NCI-H526 treated with DMSO at 0.1 percent for 48 hours (cell line): Measurements from ENCODE around the gene KCNB1.

ENCODE experiments used
- DNase-seq: peaks from one replicate; lab custom pipeline; 2025; lab: John Stamatoyannopoulos, UW

KCNB1 gene

DNA sequence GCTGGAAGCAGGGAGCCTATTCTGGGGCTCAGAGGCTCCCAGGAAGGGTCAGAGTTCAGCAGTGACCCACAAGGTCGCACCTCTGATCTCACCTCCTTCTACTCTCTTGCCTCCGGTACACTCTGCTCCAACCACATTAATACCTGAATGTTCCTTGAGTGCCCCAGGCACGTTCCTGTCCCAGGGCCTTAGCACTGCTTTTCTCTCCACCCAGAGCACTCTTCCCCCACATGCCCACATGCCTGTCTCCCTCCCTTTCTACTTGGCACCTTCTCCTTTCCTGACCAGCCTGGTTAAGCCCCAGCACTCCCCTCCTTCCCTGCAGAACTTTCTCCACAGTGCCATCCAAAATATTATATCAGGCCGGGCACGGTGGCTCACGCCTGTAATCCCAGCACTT lies 13.4 kb downstream of the KCNB1 start:
- DNase-seq, result no peak

DNA sequence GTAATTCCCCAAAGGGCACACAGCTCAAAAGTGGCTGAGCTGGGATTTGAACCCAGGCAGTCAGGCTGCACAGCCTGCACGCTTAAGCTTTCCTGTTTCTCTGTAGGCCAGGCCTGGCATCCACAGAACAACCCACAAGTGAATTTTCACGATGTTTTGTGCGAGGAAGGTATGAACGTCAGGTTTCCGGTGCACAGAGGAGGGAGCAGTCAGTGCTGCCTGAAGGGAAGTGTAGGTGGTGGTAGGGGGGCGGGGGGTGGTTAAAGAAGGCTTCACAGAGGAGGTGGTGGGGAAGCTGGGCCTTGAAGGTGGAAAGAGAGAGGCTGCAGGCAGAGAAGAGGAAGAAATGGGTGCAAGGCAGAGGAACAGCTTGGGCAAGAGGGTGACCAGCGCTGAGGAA lies 14.1 kb downstream of the KCNB1 start:
- DNase-seq, result no peak

DNA sequence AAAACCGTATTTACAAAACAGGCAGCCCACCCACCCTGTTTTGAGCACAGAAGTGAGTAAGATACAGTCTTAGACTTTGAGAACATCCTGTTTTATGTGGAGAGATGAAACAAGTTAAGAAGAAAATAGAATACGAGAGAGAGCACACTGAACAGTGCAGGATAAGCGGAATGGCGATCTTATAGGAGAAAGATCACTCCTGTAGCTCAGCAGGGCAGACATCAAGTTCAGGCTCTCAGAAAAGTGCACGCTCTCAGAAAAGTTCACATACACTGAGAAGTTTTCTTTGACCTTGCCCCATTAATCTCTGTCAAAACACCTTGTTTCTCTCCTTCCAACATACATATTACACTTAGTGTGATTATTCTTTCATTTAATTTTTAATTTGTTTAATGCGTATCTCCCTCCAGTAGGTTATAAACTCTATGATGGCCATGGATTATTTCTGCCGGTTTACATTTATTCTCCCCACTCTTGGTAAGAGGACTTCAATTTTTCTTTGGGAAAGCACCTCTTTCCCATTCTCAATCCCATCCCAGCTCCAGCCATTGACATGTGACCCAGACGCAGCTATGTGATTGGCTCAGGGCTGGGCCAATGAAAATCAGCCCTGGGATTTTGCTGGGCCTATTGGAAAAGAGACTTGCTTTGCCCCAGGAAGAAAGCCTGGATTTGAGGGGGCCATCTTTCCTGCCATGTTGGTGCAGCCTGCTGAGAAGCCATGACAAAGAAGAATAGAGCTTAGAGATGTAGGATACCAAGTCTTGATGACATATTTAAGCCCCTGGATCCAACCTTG lies 16.2 kb downstream of the KCNB1 start:
- DNase-seq, result no peak

DNA sequence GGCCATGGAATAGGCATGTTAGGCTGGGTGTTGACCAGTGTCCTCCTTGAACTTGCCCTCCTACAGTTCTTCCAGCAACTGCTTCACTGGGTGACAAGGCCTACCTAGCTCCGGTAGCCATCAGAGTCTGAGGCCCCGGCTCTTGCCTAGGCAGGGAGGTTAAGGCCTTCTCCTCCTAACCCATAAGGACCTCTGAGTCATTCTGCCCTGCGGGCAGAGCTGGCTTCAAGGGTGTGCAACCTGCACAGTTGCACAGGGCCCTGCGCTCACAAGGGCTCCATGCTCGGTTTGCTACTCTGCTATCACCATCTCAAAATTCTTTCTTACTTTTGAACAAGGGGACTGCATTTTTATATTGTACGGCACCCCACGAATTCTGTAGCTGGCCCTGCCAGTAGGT lies 17.9 kb downstream of the KCNB1 start:
- no peak for DNase-seq

DNA sequence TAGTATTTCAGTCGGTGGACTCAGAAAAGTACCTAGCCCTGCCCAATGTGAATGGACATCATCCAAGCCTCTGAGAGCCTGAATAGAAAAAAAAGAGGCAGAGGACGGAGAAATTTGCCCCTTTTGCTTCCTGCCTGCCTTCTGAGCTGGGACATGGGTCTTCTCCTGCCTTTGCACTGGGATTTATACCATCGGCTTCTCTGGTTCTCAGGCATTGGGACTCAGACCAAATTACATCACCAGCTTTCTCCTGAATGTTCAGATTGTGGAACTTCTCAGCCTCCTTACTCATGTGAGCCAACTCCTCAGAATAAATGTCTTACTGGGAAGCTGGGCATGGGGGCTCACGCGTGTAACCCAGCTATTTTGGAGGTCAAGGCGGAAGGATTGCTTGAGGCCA lies 19.8 kb downstream of the KCNB1 start:
- no peak for DNase-seq

DNA sequence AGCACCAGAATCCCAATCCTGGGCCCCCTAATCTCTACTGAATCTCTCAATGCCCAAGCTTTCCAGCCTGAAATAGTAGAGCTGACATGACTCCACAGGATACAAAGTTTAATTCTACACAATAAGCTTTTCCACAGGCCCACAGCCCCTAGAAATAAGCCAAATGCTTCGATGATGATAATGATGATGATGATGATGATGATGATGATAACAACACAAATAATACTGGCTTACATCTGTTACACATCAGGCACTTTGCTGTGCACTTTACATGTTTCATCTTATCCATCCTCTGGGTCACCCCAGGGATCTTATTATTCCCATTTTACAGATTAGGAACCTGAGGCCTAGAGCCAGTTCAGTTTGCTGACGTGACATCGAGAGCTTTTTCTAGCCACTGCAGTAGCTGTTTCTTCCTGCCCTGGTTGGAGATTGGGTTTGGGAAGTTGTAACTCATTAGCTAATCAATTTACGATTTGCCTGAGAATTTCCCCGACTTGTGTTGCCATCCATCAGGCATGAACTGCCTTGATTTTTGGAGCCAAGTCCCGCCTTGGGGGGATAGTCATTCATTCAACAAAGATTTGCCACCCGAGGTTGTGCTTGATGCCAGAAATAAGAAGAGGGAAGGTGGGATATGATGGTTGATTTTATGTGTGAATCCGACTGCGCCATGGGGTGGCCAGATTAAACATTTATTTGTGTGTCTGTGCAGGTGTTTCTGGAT lies 20.4 kb downstream of the KCNB1 start:
- no peak for DNase-seq

DNA sequence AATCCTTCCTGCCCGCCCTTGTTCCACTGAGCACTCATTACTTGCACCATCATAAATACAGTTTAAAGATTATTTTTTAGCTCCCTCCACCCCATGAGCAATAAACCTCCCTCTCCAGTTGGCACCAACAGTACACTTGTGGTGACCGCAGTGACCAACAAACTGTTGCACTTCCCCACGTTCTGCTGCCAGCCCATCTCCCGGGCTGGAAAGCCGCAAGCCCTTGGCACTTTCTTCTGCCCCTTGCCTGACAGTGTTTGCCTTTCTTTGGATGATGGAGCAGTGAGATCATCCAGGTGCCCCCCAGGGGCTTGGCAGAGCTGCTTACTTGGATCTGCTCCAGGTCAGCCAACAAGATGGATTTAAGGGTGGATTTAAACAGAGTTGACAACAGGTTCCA lies 21.6 kb downstream of the KCNB1 start:
- no peak for DNase-seq

DNA sequence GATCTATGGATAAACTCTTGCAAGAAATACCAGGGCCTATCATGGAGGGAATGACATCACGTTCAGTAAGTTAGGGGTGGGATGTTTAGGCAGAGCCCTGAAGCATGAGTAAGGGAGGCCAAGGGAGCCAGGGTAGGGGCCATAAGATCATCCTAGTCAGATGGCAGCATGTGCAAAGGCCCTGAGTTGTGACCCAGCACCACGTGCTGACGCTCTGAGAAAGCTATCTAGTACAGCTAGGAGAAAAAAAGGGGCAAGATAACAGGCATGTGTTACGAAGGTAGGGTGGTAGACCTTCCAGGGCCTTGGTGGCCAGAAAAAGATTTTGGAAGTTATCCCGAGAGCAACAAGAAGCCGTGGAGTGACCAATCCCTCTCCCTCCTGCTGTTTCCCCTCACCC lies 22.3 kb downstream of the KCNB1 start:
- no peak for DNase-seq

DNA sequence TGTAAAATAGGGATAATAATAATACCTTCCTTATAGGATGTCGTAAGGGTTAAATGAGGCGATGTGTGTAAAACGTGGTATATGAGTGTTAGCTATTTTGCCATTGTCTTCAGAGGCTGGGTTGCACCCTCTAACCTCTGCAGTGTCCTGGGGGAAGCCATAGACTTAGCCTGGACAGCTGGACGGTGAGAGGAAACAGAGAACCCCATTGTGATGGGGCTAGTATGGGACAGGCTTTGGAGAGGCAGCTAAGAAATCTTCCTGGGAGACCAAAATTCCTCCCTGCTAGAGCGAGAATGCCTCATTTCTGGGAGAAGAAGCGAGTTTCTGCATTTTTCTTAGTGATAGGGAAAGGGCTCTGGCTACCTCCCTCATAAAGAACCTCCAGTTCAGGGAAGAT lies 22.8 kb downstream of the KCNB1 start:
- DNase-seq, result no peak

DNA sequence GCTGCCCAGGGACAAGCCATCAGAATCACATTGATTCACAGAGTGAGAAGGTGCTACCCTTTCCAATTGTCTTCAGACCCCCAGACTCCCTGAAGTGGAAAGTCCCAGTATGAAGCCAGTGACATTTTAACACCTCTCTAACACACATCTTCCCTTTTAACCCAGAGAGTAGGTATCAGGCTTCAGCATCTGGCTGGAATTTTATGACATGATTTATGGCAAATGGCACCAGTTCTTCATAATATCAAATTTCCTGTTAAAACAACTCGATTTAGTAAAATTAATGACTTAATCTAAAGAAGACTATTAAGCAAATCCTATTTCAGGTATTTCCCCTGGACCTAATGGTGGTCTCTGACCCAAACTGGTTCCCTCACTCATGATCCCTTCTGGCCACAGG lies 25.0 kb downstream of the KCNB1 start:
- no peak for DNase-seq

DNA sequence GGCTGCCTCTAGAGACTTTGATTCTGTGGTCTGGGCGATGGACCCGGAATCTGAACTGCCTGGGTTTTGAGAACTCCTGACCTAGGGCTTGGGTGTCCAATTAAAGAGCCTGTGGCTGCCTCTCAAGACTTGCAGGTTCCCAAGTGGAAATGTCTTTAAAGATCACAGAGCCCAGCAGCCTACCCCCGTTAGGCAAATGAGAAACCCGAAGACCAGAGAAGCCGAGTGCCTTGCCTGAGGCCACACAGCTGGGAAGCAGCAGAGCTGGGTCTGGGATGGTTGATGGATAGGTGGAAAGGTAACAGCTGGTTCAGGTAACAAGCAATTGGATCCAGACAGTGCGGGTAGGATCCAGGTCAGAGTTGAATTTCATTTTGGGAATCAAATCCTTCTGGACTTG lies 25.8 kb downstream of the KCNB1 start:
- no peak for DNase-seq

DNA sequence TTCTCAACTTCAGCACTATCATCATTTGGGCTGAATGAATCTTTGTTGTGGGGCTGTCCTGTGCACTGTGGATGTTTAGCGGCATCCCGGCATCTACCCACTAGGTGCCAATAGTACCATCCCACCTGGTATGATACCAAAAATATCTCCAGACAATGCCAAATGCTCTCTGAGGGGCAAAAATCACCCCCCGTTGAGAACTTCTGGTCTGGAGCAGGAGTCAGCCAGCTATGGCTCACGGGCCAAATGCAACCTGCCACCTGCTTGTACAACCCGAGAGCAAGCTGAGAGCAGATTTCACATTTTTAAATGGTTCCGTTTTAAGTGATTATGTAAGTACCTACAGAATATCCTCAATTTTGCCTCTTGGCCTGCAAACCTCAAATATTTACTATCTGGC lies 26.8 kb downstream of the KCNB1 start:
- DNase-seq, result no peak

DNA sequence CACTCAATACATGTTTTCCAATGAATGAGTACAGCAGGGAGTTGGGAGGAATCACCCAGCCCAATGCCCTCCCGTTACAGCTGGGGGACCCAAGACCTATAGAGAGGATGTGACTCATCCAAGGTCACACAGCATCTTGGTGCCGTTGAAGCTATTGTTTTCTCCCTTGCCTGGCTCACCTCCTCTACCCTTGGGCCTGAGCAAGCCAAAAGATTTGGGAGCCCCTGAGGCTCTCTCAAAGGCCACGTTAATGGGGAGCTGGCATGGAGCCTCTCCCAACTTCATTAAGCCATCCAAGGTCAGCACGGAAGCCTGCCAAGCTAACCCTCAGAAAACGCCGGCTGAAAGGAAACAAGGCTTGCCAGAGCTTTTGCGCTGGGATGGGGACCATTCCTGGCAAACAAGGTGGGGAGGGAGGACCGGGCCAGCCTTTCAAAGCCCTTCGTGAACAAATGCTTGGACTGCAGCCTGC lies 30.4 kb downstream of the KCNB1 start:
- DNase-seq, result no peak

DNA sequence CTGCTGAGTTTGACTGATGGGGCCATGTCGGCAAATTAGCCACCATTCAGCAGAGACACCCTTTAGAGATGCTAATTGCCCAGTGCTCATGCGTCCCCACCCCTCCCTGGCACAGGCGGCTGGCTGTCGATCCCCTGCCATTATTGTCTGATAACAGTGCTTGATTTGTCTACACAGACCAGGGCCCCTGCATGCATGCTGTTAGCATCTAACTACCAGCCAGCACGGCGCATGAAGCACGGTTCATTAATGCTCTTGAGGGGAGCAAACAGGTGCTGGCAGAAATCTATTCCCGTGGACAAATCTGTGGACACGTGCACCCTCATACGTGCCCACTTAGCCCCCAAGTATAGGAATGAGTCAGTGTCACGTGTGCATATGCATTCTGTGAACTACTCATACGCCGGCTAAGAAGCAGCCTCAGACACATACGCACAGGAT lies 32.2 kb downstream of the KCNB1 start:
- DNase-seq, result no peak

DNA sequence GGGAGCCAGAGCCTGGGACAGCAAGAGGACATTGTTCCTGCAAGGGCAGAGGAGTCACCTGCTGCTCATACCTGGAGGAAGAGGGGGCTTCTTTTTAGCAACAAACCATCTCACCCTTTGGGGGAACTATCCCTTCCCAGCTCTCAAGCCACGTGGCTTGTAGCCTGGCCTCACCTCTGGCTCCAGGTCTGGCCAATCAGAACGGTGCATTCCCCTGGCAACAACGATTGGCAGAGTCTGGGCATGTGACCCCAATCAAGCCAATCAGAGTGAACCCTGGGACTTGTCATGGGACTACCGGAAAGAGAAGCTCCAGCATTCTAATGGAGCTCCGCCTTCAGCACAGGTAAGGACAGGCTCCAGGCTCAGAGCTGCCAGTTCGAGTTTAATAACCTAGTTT lies 33.6 kb downstream of the KCNB1 start:
- no peak for DNase-seq

DNA sequence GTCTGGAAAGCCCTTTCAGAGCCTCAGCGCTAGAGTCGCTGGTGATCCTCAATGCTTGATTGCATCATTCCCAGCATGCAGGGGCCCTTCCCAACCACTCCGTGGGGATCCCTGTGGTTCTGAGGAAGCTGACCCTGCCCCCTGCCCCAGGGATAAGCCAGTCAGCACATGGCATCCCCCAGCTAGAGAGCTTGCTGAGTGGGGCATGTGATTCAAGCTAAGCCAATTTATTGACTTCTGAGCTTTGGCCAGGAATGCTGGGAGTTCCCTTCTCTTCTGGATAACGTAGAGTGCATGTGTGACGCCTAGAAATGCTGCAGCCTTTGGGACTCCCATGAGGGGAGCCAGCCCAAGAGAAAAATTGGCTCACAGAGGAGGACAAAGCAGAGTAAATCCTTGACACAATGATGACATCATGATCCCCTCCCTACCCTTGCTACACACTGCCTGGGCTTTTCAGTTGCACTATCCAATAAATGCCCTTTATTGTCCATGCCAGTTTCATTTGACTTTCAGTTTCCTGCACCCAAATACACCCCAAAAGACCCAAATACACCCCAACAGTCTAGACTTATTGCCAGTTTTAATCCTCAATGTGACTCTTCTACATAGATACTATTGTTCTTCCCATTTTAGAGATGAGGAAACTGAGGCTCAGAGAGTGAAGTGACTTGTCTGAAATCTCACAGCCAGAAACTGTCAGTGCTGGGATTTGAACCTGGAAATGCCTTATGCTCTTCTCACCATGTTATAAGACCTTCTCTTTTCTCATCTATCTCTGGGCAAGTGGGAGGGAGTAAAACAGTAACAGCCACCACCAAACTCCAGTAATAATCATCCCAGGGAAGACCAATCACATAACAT lies 34.3 kb downstream of the KCNB1 start:
- no peak for DNase-seq

DNA sequence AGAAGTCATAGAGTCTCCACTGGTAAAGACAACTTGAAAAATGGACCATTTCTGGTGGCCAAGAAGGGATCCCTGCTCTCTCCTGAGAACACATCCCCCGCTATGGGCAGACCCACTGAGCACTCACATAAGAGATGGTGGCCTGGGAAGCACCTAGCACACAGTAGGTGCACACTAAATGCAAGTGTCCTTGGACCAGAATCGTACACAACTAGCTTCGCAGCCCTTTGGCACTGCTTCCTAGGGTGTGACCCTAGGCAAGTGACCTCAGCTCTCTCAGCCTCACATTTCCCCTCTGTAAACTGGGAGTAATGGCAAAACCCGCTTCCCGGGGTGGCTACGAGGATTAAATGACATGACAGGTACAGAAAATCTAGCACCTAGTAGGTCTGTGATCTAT lies 35.1 kb downstream of the KCNB1 start:
- DNase-seq, result no peak

DNA sequence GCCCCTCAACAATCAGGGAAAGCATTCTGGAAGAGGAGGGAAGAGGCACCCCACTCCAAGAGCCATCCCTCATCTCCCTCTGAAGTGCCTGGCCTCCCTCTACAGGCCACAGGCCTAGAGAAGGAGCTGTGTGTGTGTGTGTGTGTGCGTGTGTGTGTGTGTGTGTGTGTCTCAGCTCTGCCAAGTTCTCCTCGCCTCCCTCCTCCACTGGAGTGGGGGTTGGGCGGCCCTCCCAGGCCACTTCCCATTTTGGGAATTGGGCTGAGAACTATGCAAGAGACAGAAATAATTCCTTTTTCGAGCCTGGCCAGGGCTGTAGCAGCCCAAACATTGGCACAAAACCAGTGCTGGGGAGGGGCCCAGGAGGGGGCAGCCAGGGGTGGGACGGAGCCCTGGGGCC lies 35.7 kb downstream of the KCNB1 start:
- DNase-seq, result no peak

DNA sequence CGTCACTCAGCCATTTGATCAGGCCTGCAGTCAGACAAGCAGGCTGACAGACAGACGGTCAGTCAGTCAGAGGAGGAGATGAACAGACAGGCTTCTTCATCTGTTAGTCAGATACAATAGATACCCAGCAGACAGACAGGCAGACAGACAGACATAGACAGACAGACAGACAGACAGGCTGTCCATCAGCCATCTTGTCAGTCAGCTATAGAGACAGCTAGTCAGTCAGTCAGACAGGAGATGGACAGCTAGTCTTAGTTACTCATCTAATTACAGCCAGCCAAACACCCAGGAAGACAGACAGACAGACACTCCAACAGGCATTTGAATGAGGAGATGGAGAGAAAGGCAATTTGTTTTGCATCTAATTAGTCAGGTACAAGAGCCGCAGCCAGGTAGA lies 36.4 kb downstream of the KCNB1 start:
- DNase-seq, result peak; percentile 51

DNA sequence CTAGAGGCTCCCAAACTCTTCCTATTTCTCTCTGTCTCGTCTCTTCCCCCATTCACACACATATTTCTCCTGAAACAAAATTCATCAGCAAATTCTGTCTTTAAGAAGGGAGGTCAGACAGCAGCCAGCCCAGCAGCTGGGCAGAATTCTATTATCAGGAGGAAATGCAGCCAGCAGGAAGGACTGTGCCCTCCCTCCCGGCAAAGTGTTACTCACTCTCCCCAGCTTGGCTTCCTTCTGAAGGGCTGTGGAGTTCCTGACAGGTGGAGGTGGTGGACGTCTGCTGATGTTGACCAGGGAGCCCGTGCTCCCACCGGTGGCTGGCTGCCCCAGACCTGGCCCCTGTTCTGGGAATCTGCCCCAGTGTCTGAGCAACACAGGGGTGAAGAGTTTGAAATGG lies 37.3 kb downstream of the KCNB1 start:
- no peak for DNase-seq

DNA sequence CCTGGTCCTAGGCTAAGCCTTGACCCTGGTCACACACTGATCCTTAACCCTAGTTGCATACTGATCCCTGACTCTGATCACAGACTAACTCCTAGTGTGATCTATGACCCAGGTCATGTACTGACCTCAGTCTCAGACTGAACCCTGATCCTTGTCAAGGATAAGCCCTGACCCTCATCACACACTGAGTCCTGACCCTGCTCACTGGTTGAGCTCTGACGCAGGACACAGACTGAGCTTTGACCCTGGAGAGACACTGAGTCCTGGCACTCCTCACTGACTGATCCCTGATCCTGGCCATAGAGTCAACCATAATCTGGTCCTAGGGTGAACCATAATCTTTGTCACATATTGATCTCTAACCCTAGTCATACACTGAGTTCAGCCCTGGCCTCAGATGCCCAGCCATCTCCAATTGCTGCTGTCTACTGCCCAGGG lies 37.9 kb downstream of the KCNB1 start:
- DNase-seq, result no peak

DNA sequence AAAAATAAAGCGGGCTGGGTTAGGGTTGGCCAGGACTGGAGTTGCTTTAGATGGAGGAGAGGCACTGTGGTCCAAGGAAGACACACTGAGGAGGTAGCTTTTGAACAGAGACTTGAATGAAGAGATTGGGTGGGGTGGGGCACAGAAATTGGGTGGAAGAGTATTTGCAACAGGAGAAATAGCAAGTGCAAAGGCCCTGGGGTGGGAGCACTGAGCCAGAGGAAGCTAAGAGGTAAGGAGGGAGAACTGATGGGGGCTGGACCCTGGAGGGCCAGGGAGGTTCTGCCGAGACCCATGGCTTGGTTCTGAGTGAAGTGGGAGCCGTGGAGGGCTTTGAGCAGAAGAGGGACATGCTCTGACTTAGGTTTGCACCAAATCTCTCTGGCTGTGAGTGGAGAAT lies 45.4 kb downstream of the KCNB1 start:
- DNase-seq, result no peak

DNA sequence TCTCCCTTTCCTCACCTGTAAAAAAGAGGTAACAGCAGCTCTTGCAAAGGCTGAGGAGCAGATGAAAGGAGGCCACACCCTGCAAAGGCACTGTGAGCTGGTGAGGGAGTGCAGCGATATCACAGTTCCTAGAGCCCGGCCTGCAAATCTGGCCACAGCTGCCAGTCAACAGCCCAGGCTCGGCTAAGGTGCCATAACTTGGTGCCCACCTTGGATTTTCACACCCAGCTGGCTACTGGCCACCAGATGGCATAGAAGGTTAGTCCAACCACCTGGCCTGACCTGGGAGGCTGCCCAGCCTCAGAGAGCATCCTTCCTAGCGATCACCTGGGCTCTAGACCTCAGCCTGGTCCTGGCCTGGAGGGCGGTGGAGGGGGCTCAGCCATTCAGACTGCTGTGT lies 46.8 kb downstream of the KCNB1 start:
- no peak for DNase-seq
